Measurements from ENCODE around the gene STIP1. TPM values are rescaled to one million over a fixed set of nuclear protein-coding genes. Genes with fewer than 3 reads are reported as not detected.

STIP1 gene
- total RNA-seq, 1 donor from 2014 or later: 252 TPM

DNA sequence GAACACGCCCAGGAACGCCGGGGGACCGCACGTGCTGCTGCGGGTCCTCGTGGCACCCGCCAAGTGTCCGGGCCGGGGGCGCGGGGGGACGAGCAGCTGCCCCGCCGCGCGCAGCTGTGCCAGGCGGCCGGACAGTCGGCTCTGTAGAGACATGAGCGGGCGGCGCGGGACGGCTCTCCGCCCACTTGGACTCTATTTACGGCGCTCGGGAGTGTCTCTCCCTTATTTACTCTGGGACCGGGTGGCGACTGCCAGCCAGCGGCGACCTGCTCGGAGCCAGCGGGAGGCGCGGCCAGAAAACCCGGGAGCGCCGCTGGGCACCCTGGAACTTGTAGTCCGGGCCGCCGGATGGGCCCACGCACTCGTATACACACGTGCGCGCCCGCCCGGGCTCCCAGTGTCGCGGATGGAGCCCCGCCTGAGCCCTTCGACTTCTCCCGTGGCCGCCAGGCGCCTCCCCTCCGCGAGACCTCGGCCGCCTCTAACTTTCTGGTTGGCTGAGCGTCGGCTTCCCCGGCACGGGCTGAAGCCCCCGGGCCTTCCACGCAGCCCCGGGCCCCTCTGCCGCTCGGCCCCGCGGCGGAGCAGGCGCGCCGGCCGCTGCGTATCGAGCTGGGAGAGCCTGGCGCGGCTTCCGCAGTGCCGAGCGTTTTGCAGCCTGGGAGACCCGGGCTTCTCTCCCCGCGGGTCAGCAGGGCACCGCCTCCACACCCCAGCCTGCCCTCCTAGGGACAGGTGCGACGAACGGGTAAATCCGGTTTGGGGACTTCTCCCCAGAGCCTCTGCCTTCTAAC, 19.9 kb upstream of the STIP1 start, which contains the start of gene MACROD1:
TSS of gene MACROD1 (minus strand) at position 272 of the 794 bp plus-strand sequence. CDS start at position 153, 119 bp downstream.
- no peaks in the 10 kb centered on the region for H4K20me1 ChIP-seq (ENCODE audit: low read depth)
- Mint-ChIP-seq H3K9me3 (no peaks in the 10 kb centered on the region), H3K27ac (no peak within 1 kb of the TSS), H3K4me1 (peaks cover 19% of the 10 kb centered on the region), H3K27me3 (ENCODE audit: insufficient read depth, low read depth) (peaks cover 10% of the 10 kb centered on the region), H3K4me3 (peak within 1 kb of the TSS; percentile 88), H3K36me3 (no peaks in the 10 kb centered on the region)
- H3K79me2 ChIP-seq (ENCODE audit: low read depth): no peaks in the 10 kb centered on the region
- peak within 1 kb of the TSS; percentile 60 for H3K4me3 ChIP-seq
- peak within 1 kb of the TSS; percentile 40 for H2AFZ ChIP-seq (replicated peaks)
- peaks cover 13% of the 10 kb centered on the region for H3K4me1 ChIP-seq
- peak; percentile 80 for DNase-seq (ENCODE audit: low spot score)
- no peak within 1 kb of the TSS for H3K27ac ChIP-seq
- no peaks in the 10 kb centered on the region for H3K36me3 ChIP-seq
- H3F3A ChIP-seq (ENCODE audit: low read depth): peaks cover 15% of the 10 kb centered on the region
- H3K27me3 ChIP-seq: peaks cover 13% of the 10 kb centered on the region
- H3K9me3 ChIP-seq (ENCODE audit: low read depth): no peaks in the 10 kb centered on the region
- peak within 1 kb of the TSS; percentile 99 for H3K4me2 ChIP-seq
- no peak within 1 kb of the TSS for H3K9ac ChIP-seq
- TF ChIP-seq EZH2phosphoT487 (IDR thresholded peaks at IDR 0.05): no peak
- TF ChIP-seq, protein P1, sequence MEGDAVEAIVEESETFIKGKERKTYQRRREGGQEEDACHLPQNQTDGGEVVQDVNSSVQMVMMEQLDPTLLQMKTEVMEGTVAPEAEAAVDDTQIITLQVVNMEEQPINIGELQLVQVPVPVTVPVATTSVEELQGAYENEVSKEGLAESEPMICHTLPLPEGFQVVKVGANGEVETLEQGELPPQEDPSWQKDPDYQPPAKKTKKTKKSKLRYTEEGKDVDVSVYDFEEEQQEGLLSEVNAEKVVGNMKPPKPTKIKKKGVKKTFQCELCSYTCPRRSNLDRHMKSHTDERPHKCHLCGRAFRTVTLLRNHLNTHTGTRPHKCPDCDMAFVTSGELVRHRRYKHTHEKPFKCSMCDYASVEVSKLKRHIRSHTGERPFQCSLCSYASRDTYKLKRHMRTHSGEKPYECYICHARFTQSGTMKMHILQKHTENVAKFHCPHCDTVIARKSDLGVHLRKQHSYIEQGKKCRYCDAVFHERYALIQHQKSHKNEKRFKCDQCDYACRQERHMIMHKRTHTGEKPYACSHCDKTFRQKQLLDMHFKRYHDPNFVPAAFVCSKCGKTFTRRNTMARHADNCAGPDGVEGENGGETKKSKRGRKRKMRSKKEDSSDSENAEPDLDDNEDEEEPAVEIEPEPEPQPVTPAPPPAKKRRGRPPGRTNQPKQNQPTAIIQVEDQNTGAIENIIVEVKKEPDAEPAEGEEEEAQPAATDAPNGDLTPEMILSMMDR (IDR thresholded peaks at IDR 0.05): no peak
- TF ChIP-seq EZH2 (IDR thresholded peaks at IDR 0.05): no peak

DNA sequence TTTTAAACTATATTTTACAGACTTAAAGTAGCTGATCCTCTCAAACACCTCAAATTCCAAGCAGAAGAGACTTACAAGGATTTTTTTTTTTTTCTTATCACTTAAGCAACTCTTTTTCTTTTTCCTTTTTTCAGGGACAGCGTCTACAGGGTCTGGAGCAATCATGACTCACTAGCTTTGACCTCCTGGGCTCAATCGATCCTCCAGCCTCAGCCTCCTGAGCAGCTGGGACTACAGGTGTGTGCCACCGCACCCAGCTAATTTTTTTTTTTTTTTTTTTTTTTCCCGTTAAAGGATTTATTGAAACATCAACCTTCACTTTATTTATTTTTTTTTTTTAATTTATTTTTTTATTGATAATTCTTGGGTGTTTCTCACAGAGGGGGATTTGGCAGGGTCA, 15.6 kb upstream of the STIP1 start:
- no peak overlapping the region for H3K4me2 ChIP-seq
- no peak overlapping the region for H3K4me3 ChIP-seq
- H3K27me3 ChIP-seq: peaks cover 10% of the 10 kb centered on the region
- H3K36me3 ChIP-seq: no peaks in the 10 kb centered on the region
- TF ChIP-seq, protein P1 (IDR thresholded peaks at IDR 0.05): no peak
- TF ChIP-seq EZH2phosphoT487 (IDR thresholded peaks at IDR 0.05): no peak
- no peak for TF ChIP-seq EZH2 (IDR thresholded peaks at IDR 0.05)
- H3K9ac ChIP-seq: no peak overlapping the region
- Mint-ChIP-seq H3K4me1 (peaks cover 10% of the 10 kb centered on the region), H3K27ac (no peak overlapping the region), H3K4me3 (no peak overlapping the region), H3K36me3 (peaks cover 7% of the 10 kb centered on the region), H3K27me3 (ENCODE audit: insufficient read depth, low read depth) (peaks cover 3% of the 10 kb centered on the region), H3K9me3 (peaks cover 9% of the 10 kb centered on the region)
- no peak overlapping the region for H2AFZ ChIP-seq (replicated peaks)
- H3K4me1 ChIP-seq: peaks cover 3% of the 10 kb centered on the region
- no peak for DNase-seq (ENCODE audit: low spot score)
- peaks cover 4% of the 10 kb centered on the region for H3F3A ChIP-seq (ENCODE audit: low read depth)
- H3K9me3 ChIP-seq (ENCODE audit: low read depth): no peaks in the 10 kb centered on the region
- H3K27ac ChIP-seq: no peak overlapping the region
- no peaks in the 10 kb centered on the region for H3K79me2 ChIP-seq (ENCODE audit: low read depth)
- no peaks in the 10 kb centered on the region for H4K20me1 ChIP-seq (ENCODE audit: low read depth)

DNA sequence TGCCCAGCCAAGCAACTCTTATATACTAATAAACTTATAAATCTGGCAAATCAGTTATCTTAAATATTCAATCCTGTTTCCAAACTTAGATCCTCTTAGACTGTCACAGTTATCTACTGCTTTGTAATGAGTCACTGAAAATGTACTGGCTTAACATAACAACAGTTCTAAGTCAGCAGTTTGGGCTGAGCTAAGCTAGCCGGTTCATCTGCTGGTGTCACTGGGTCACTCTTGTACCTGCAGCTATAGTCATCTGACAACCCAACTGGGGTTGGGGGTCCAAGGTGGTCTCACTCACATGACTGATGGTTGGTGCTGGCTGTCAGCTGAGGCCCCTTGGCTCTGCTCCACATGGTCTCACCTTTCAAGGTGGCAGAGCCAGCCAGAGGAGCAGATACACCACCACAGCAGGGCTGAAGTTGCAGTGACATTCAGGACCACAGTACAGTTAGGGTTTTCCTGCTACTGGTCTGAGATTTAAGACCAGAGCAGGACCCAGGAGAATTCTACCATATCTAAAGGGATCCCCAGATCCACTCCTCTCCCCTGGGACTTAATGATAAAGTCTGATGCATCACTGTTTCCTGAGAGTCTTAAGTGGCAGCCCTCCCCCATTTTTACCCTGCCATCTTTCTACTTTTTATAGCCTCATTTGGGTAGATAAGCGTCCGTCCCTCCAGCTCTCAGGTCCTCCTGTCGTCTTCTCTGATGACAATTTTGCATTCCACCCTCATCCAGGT, 12.2 kb upstream of the STIP1 start:
- H3K4me1 ChIP-seq: no peaks in the 10 kb centered on the region
- no peak overlapping the region for H3K27ac ChIP-seq
- Mint-ChIP-seq H3K36me3 (peaks cover 9% of the 10 kb centered on the region), H3K4me1 (peaks cover 9% of the 10 kb centered on the region), H3K4me3 (peak overlapping the region; percentile 49), H3K9me3 (peaks cover 9% of the 10 kb centered on the region), H3K27ac (peak overlapping the region; percentile 20), H3K27me3 (ENCODE audit: insufficient read depth, low read depth) (peaks cover 4% of the 10 kb centered on the region)
- H3K36me3 ChIP-seq: no peaks in the 10 kb centered on the region
- H3K27me3 ChIP-seq: no peaks in the 10 kb centered on the region
- no peaks in the 10 kb centered on the region for H3K9me3 ChIP-seq (ENCODE audit: low read depth)
- H2AFZ ChIP-seq (replicated peaks): no peak overlapping the region
- H3K79me2 ChIP-seq (ENCODE audit: low read depth): no peaks in the 10 kb centered on the region
- no peak for TF ChIP-seq EZH2phosphoT487 (IDR thresholded peaks at IDR 0.05)
- no peak for TF ChIP-seq EZH2 (IDR thresholded peaks at IDR 0.05)
- TF ChIP-seq, protein P1 (IDR thresholded peaks at IDR 0.05): no peak
- no peak overlapping the region for H3K4me2 ChIP-seq
- H4K20me1 ChIP-seq (ENCODE audit: low read depth): no peaks in the 10 kb centered on the region
- no peak overlapping the region for H3K9ac ChIP-seq
- DNase-seq (ENCODE audit: low spot score): no peak
- H3F3A ChIP-seq (ENCODE audit: low read depth): no peaks in the 10 kb centered on the region
- H3K4me3 ChIP-seq: no peak overlapping the region
